Activated naive CD4-positive, alpha-beta T cell treated with anti-CD3 and anti-CD28 coated beads for 36 hours (primary cell): ENCODE data around the gene FBXL19. TPM values are rescaled to one million over a fixed set of nuclear protein-coding genes. Genes with fewer than 3 reads are reported as not detected.

Experiments
- CTCF ChIA-PET: fragments of 350-600 bp; sonication (Branson Sonifier 250); formaldehyde crosslinking; loops from one replicate; lab custom pipeline; 2021; ENCODE audit warnings: antibody characterized with exemption; lab: Charles Lee
- DNase-seq: peaks from one replicate; pipeline ENCODE4 v3.0.0-alpha.2; 2020
- H3K27ac Mint-ChIP-seq: one replicate; pipeline ENCODE4 v1.8.0; 2021; ENCODE audit warnings: mild to moderate bottlenecking, mixed read lengths
- H3K27me3 Mint-ChIP-seq: one replicate; pipeline ENCODE4 v1.8.0; 2021; ENCODE audit warnings: low read depth, mixed read lengths
- H3K36me3 Mint-ChIP-seq: one replicate; pipeline ENCODE4 v1.8.0; 2021; ENCODE audit warnings: low read depth, mixed read lengths
- H3K4me1 Mint-ChIP-seq: one replicate; pipeline ENCODE4 v1.8.0; 2021; ENCODE audit warnings: low read depth, mixed read lengths
- H3K4me3 Mint-ChIP-seq: one replicate; pipeline ENCODE4 v1.8.0; 2021; ENCODE audit warnings: mild to moderate bottlenecking, moderate library complexity, mixed read lengths
- H3K9me3 Mint-ChIP-seq: one replicate; pipeline ENCODE4 v1.8.0; 2021; ENCODE audit warnings: mixed read lengths
- intact Hi-C: fragments of 100-400 bp; cut with micrococcal nuclease; formaldehyde crosslinking; loops from one replicate; pipeline ENCODE4 v1.15.1; 2023
- total RNA-seq, 2 experiments: library from RNA; stranded (reverse); gene quantifications; one replicate each; pipeline ENCODE4 v1.2.3, GENCODE V29; 2021

Gene FBXL19
- 10 to 100 TPM; 13.6 to 15.2 TPM for total RNA-seq

- intact Hi-C loops: loop anchor here (10.0 kb wide), 2 partner anchors 369 to 549 kb away; partner anchors contain the start of genes MYL11, TBC1D10B and ZNF764
- H3K36me3 Mint-ChIP-seq: peaks cover 1% of the 10 kb centered on the region
- peaks cover 14% of the 10 kb centered on the region for H3K4me1 Mint-ChIP-seq
- no peaks in the 10 kb centered on the region for H3K27me3 Mint-ChIP-seq
- H3K4me3 Mint-ChIP-seq: peak within 1 kb of the TSS; percentile 99
- H3K9me3 Mint-ChIP-seq: no peaks in the 10 kb centered on the region
- peak within 1 kb of the TSS; percentile 100 for H3K27ac Mint-ChIP-seq
- DNase-seq: no peak
- CTCF ChIA-PET: no interaction called here
These were observed at the start of gene FBXL19 for GRCh38 chr16:30923554-30924075. TSS of gene FBXL19 (plus strand) at chr16:30923572. CDS start at chr16:30925755, 2,183 bp downstream.

GRCh38 chr16:30874244-30874820, 49.0 kb upstream of the FBXL19 start:
- peaks cover 40% of the 10 kb centered on the region for H3K4me1 Mint-ChIP-seq
- peak overlapping the region; percentile 92 for H3K4me3 Mint-ChIP-seq
- H3K9me3 Mint-ChIP-seq: no peaks in the 10 kb centered on the region
- DNase-seq: no peak
- CTCF ChIA-PET: interaction anchor here (1.0 to 4.0 kb wide), 4 partner anchors 27 to 61 kb away, joined by 3 to 22 read pairs (median 6); no protein-coding TSS in a partner anchor
- peaks cover 14% of the 10 kb centered on the region for H3K36me3 Mint-ChIP-seq
- no peaks in the 10 kb centered on the region for H3K27me3 Mint-ChIP-seq
- H3K27ac Mint-ChIP-seq: peak overlapping the region; percentile 96
- intact Hi-C loops: loop anchor here (2.0 to 10.0 kb wide), 4 partner anchors 28 to 220 kb away; partner anchors contain the start of genes SRCAP and VKORC1

GRCh38 chr16:30874821-30875717, 48.3 kb upstream of the FBXL19 start:
- DNase-seq: peak; percentile 90
- CTCF ChIA-PET: interaction anchor here (1.0 to 4.0 kb wide), 4 partner anchors 26 to 62 kb away, joined by 3 to 22 read pairs (median 6); no protein-coding TSS in a partner anchor
- no peaks in the 10 kb centered on the region for H3K9me3 Mint-ChIP-seq
- H3K27me3 Mint-ChIP-seq: no peaks in the 10 kb centered on the region
- H3K36me3 Mint-ChIP-seq: peaks cover 14% of the 10 kb centered on the region
- H3K4me3 Mint-ChIP-seq: peak overlapping the region; percentile 92
- intact Hi-C loops: loop anchor here (1.0 to 10.0 kb wide), 7 partner anchors 19 to 304 kb away; partner anchors contain the start of genes BCL7C, SRCAP and VKORC1
- peak overlapping the region; percentile 96 for H3K27ac Mint-ChIP-seq
- peaks cover 40% of the 10 kb centered on the region for H3K4me1 Mint-ChIP-seq

- intact Hi-C loops: loop anchor here (1.0 to 10.0 kb wide), 9 partner anchors 18 to 303 kb away; partner anchors contain the start of genes BCL7C, CFAP119, RNF40 and SRCAP
- Mint-ChIP-seq H3K9me3 (no peaks in the 10 kb centered on the region), H3K27me3 (no peaks in the 10 kb centered on the region), H3K4me3 (peak overlapping the region; percentile 92), H3K36me3 (peaks cover 15% of the 10 kb centered on the region), H3K4me1 (peaks cover 43% of the 10 kb centered on the region), H3K27ac (peak overlapping the region; percentile 96)
- peak; percentile 53 for DNase-seq
- CTCF ChIA-PET: interaction anchor here (2.1 to 4.0 kb wide), 2 partner anchors 26 to 31 kb away, joined by 13 to 22 read pairs; no protein-coding TSS in a partner anchor
These were observed 47.2 kb upstream of the FBXL19 start for GRCh38 chr16:30875871-30876801.

GRCh38 chr16:30876867-30877266, 46.5 kb upstream of the FBXL19 start:
- peak overlapping the region; percentile 92 for H3K4me3 Mint-ChIP-seq
- H3K27me3 Mint-ChIP-seq: no peaks in the 10 kb centered on the region
- H3K4me1 Mint-ChIP-seq: peaks cover 43% of the 10 kb centered on the region
- peak overlapping the region; percentile 96 for H3K27ac Mint-ChIP-seq
- DNase-seq: no peak
- CTCF ChIA-PET: interaction anchor here (0.6 to 4.0 kb wide), 5 partner anchors 16 to 37 kb away, joined by 4 to 22 read pairs (median 4); partner anchors contain the start of gene BCL7C
- intact Hi-C loops: loop anchor here (1.0 to 10.0 kb wide), 3 partner anchors 63 to 218 kb away; partner anchors contain the start of genes CFAP119, RNF40 and VKORC1
- H3K9me3 Mint-ChIP-seq: no peaks in the 10 kb centered on the region
- H3K36me3 Mint-ChIP-seq: peaks cover 15% of the 10 kb centered on the region

- DNase-seq: no peak
- no peaks in the 10 kb centered on the region for H3K27me3 Mint-ChIP-seq
- no peaks in the 10 kb centered on the region for H3K9me3 Mint-ChIP-seq
- peaks cover 9% of the 10 kb centered on the region for H3K36me3 Mint-ChIP-seq
- intact Hi-C loops: no loop called here
- H3K4me1 Mint-ChIP-seq: peaks cover 27% of the 10 kb centered on the region
- no peak overlapping the region for H3K4me3 Mint-ChIP-seq
- peak overlapping the region; percentile 32 for H3K27ac Mint-ChIP-seq
- CTCF ChIA-PET: interaction anchor here (2.0 kb wide), 1 partner anchor 38 kb away, joined by 7 read pairs; no protein-coding TSS in a partner anchor
These were observed 40.7 kb upstream of the FBXL19 start for GRCh38 chr16:30882429-30883310.

- H3K9me3 Mint-ChIP-seq: no peaks in the 10 kb centered on the region
- peaks cover 14% of the 10 kb centered on the region for H3K36me3 Mint-ChIP-seq
- DNase-seq: no peak
- no peak overlapping the region for H3K4me3 Mint-ChIP-seq
- intact Hi-C loops: no loop called here
- CTCF ChIA-PET: no interaction called here
- H3K27me3 Mint-ChIP-seq: no peaks in the 10 kb centered on the region
- no peak overlapping the region for H3K27ac Mint-ChIP-seq
- peaks cover 20% of the 10 kb centered on the region for H3K4me1 Mint-ChIP-seq
These were observed 38.6 kb upstream of the FBXL19 start for GRCh38 chr16:30884760-30885159.

GRCh38 chr16:30885196-30885595, 38.2 kb upstream of the FBXL19 start:
- Mint-ChIP-seq H3K36me3 (peaks cover 16% of the 10 kb centered on the region), H3K27me3 (no peaks in the 10 kb centered on the region), H3K4me1 (peaks cover 20% of the 10 kb centered on the region), H3K9me3 (no peaks in the 10 kb centered on the region), H3K4me3 (no peak overlapping the region), H3K27ac (no peak overlapping the region)
- CTCF ChIA-PET: no interaction called here
- intact Hi-C loops: no loop called here
- no peak for DNase-seq

- DNase-seq: no peak
- Mint-ChIP-seq H3K27me3 (no peaks in the 10 kb centered on the region), H3K27ac (peak overlapping the region; percentile 32), H3K4me3 (no peak overlapping the region), H3K4me1 (peaks cover 17% of the 10 kb centered on the region), H3K36me3 (peaks cover 15% of the 10 kb centered on the region), H3K9me3 (no peaks in the 10 kb centered on the region)
- intact Hi-C loops: no loop called here
- CTCF ChIA-PET: interaction anchor here (0.7 kb wide), 1 partner anchor 381 kb away, joined by 5 read pairs; no protein-coding TSS in a partner anchor
These were observed 37.2 kb upstream of the FBXL19 start for GRCh38 chr16:30886145-30886544.

- CTCF ChIA-PET: no interaction called here
These were observed 35.4 kb upstream of the FBXL19 start for GRCh38 chr16:30887927-30888326.

More at GRCh38 chr16:30887927-30888326, 35.4 kb upstream of the FBXL19 start:
- Mint-ChIP-seq H3K9me3 (no peaks in the 10 kb centered on the region), H3K36me3 (peaks cover 15% of the 10 kb centered on the region), H3K4me1 (peaks cover 17% of the 10 kb centered on the region), H3K27ac (no peak overlapping the region), H3K4me3 (no peak overlapping the region), H3K27me3 (no peaks in the 10 kb centered on the region)
- intact Hi-C loops: no loop called here
- no peak for DNase-seq
